Measurements from ENCODE around the gene SYNPO.

The SYNPO gene

GRCh38 chr5:150700594-150701377 is 60.3 kb downstream of the SYNPO start, which contains the start of gene RBM22:
Gene RBM22, minus strand, starts transcription at chr5:150701062. Its CDS starts 77 bp downstream, at chr5:150700985.
- no peak for DNase-seq

- no peak for DNase-seq
Measured at GRCh38 chr5:150703762-150704161, 63.3 kb downstream of the SYNPO start.

GRCh38 chr5:150706776-150707390 is 66.4 kb downstream of the SYNPO start:
- DNase-seq: no peak

Measured in NCI-H1417 treated with DMSO at 0.1 percent for 48 hours (cell line).